GM23338 (cell line): ENCODE measurements around the gene DPP10. TPM values are rescaled to one million over a fixed set of nuclear protein-coding genes. Genes with fewer than 3 reads are reported as not detected.

Source experiments
- ATAC-seq: fragments of 200-7000 bp; cut with Tn5 transposase; 3 replicates; pipeline ENCODE4 v1.9.1; 2020
- DNase-seq: peaks from one replicate; pipeline ENCODE4 v3.0.0-alpha.2; 2015; ENCODE audit warnings: low spot score
- H2AFZ ChIP-seq: fragments of 200-600 bp; sonication (generic); 2 replicates; pipeline ENCODE4 v1.8.0; 2016; ENCODE audit warnings: antibody characterized with exemption, mild to moderate bottlenecking, moderate library complexity
- H3F3A ChIP-seq: fragments of 200-600 bp; sonication (generic); replicated peaks from 2 replicates; pipeline ENCODE4 v1.8.0; 2017; ENCODE audit warnings: antibody characterized with exemption, mixed run types, low read depth
- H3K27ac ChIP-seq: fragments of 200-600 bp; sonication (generic); 2 replicates; pipeline ENCODE4 v1.6.1; 2016; ENCODE audit warnings: low read depth
- H3K27me3 ChIP-seq: fragments of 200-600 bp; sonication (generic); 2 replicates; pipeline ENCODE4 v1.8.0; 2016; ENCODE audit warnings: mild to moderate bottlenecking, mixed run types, moderate library complexity; ENCODE audit not compliant: insufficient read depth
- H3K36me3 ChIP-seq: fragments of 200-600 bp; sonication (generic); 2 replicates; pipeline ENCODE4 v1.8.0; 2016; ENCODE audit warnings: mild to moderate bottlenecking; ENCODE audit not compliant: insufficient read depth
- H3K4me1 ChIP-seq: fragments of 200-600 bp; sonication (generic); 2 replicates; pipeline ENCODE4 v1.8.0; 2016; ENCODE audit warnings: mild to moderate bottlenecking, moderate library complexity; ENCODE audit not compliant: insufficient read depth
- H3K4me2 ChIP-seq: fragments of 200-600 bp; sonication (generic); 2 replicates; pipeline ENCODE4 v1.7.1; 2017; ENCODE audit warnings: mixed run types
- H3K4me3 ChIP-seq: fragments of 200-600 bp; sonication (generic); 2 replicates; pipeline ENCODE4 v1.6.1; 2016; ENCODE audit warnings: mixed run types
- H3K79me2 ChIP-seq: fragments of 200-600 bp; sonication (generic); replicated peaks from 2 replicates; pipeline ENCODE4 v1.8.0; 2017; ENCODE audit warnings: mild to moderate bottlenecking; ENCODE audit not compliant: insufficient read depth
- H3K9me2 ChIP-seq: fragments of 200-600 bp; sonication (generic); 2 replicates; pipeline ENCODE4 v1.8.0; 2017; ENCODE audit not compliant: insufficient read depth
- H4K20me1 ChIP-seq: fragments of 200-600 bp; sonication (generic); replicated peaks from 2 replicates; pipeline ENCODE4 v1.8.0; 2017; ENCODE audit warnings: mild to moderate bottlenecking; ENCODE audit not compliant: insufficient read depth
- H3K27ac Mint-ChIP-seq: 2 replicates; pipeline ENCODE4 v1.8.0; 2020; ENCODE audit warnings: inconsistent platforms, mild to moderate bottlenecking, moderate library complexity, mixed read lengths
- H3K27me3 Mint-ChIP-seq: 3 replicates; pipeline ENCODE4 v1.8.0; 2022; ENCODE audit warnings: low read depth, mild to moderate bottlenecking, moderate library complexity, mixed read lengths, inconsistent platforms; ENCODE audit not compliant: insufficient read depth, poor library complexity
- H3K36me3 Mint-ChIP-seq: 3 replicates; pipeline ENCODE4 v1.8.0; 2021; ENCODE audit warnings: low read depth, mild to moderate bottlenecking, inconsistent platforms, moderate library complexity, mixed read lengths
- H3K4me1 Mint-ChIP-seq: 3 replicates; pipeline ENCODE4 v1.8.0; 2020; ENCODE audit warnings: mild to moderate bottlenecking, inconsistent platforms, mixed read lengths
- H3K4me3 Mint-ChIP-seq: 3 replicates; pipeline ENCODE4 v1.8.0; 2021; ENCODE audit warnings: moderate library complexity, mild to moderate bottlenecking, inconsistent platforms, mixed read lengths
- H3K9me3 Mint-ChIP-seq: 3 replicates; pipeline ENCODE4 v1.8.0; 2020; ENCODE audit warnings: moderate library complexity, mild to moderate bottlenecking, inconsistent platforms, mixed read lengths
- CREB1 ChIP-seq: fragments of 250-450 bp; sonication (Bioruptor Pico); IDR thresholded peaks from 2 replicates; pipeline ENCODE4 v1.5.0; 2020; ENCODE audit warnings: low read depth, mild to moderate bottlenecking, moderate library complexity
- EZH2 ChIP-seq: fragments of 200-600 bp; sonication (generic); IDR thresholded peaks from one replicate; pipeline ENCODE4 v1.8.0; 2017; ENCODE audit warnings: antibody characterized with exemption, mild to moderate bottlenecking, low read depth; ENCODE audit not compliant: unreplicated experiment
- EZH2phosphoT487 ChIP-seq: fragments of 200-600 bp; sonication (generic); IDR thresholded peaks from one replicate; pipeline ENCODE4 v1.8.1; 2018; ENCODE audit warnings: antibody characterized with exemption; ENCODE audit not compliant: unreplicated experiment
- JUNB ChIP-seq: IDR thresholded peaks from one replicate; pipeline ENCODE4 v1.6.1; 2016; ENCODE audit warnings: antibody characterized with exemption; ENCODE audit not compliant: unreplicated experiment
- NANOG ChIP-seq: IDR thresholded peaks from 2 replicates; pipeline ENCODE4 v1.6.1; 2016; ENCODE audit warnings: antibody characterized with exemption, borderline replicate concordance
- POLR2AphosphoS5 ChIP-seq: IDR thresholded peaks from 2 replicates; pipeline ENCODE4 v1.6.1; 2016; ENCODE audit warnings: antibody characterized with exemption, low read depth
- STAT1 ChIP-seq: IDR thresholded peaks from one replicate; pipeline ENCODE4 v1.6.1; 2016; ENCODE audit warnings: antibody characterized with exemption; ENCODE audit not compliant: unreplicated experiment
- ZNF114 ChIP-seq: fragments of 250-450 bp; sonication (Bioruptor Pico); IDR thresholded peaks from 2 replicates; pipeline ENCODE4 v1.5.0; 2020; ENCODE audit warnings: mild to moderate bottlenecking, moderate library complexity
- ZNF331 ChIP-seq: fragments of 250-450 bp; sonication (Bioruptor Pico); IDR thresholded peaks from 2 replicates; pipeline ENCODE4 v1.5.0; 2020; ENCODE audit warnings: low read depth, mild to moderate bottlenecking, moderate library complexity
- polyA plus RNA-seq: library from polyadenylated mRNA; unstranded; fragments of >200 nt; fragmentation: Nextera tagmentation; extraction: Ambion mirVana; gene quantifications from 2 replicates; pipeline ENCODE4 v1.2.1, GENCODE V29; 2016
- total RNA-seq: library from RNA; depleted of rRNA; stranded (reverse); fragments of >200 nt; shearing (Covaris generic); gene quantifications from 2 replicates; pipeline ENCODE4 v1.2.3, GENCODE V29; 2014
- TF ChIP-seq, protein P1 (sequence below): IDR thresholded peaks from one replicate; pipeline ENCODE4 v1.6.1; 2018; ENCODE audit warnings: antibody characterized with exemption; ENCODE audit not compliant: unreplicated experiment
- TF ChIP-seq, protein P2 (sequence below), 2 experiments: fragments of 200-600 bp in 1 of 2; sonication (generic) in 1 of 2; conservative IDR thresholded peaks; 2 replicates each; pipeline versions ENCODE4 v1.5.1 to v1.6.1; 2016 to 2017; ENCODE audit warnings: antibody characterized with exemption in 2 of 2, low read depth in 2 of 2, mild to moderate bottlenecking in 2 of 2, moderate library complexity in 1 of 2
- TF ChIP-seq, protein P3 (sequence below): IDR thresholded peaks from 2 replicates; pipeline ENCODE4 v1.6.1; 2016; ENCODE audit warnings: antibody characterized with exemption
- TF ChIP-seq, protein P4 (sequence below): fragments of 250-450 bp; sonication (Bioruptor Pico); IDR thresholded peaks from 2 replicates; pipeline ENCODE4 v1.5.0; 2020; ENCODE audit warnings: mild to moderate bottlenecking, moderate library complexity

The DPP10 gene
- total and polyA plus RNA-seq, 2 experiments from 2014 or later, result 3.6 to 14.8 TPM

GRCh38 chr2:114688241-114688640 is 245.8 kb downstream of the DPP10 start:
- Histone ChIP-seq H4K20me1 (no peaks in the 10 kb centered on the region), H3K9me2 (no peaks in the 10 kb centered on the region)
- no peak overlapping the region for H3K27ac Mint-ChIP-seq

More at GRCh38 chr2:114688241-114688640, 245.8 kb downstream of the DPP10 start:
- no peak for TF ChIP-seq JUNB
- TF ChIP-seq, protein P1, sequence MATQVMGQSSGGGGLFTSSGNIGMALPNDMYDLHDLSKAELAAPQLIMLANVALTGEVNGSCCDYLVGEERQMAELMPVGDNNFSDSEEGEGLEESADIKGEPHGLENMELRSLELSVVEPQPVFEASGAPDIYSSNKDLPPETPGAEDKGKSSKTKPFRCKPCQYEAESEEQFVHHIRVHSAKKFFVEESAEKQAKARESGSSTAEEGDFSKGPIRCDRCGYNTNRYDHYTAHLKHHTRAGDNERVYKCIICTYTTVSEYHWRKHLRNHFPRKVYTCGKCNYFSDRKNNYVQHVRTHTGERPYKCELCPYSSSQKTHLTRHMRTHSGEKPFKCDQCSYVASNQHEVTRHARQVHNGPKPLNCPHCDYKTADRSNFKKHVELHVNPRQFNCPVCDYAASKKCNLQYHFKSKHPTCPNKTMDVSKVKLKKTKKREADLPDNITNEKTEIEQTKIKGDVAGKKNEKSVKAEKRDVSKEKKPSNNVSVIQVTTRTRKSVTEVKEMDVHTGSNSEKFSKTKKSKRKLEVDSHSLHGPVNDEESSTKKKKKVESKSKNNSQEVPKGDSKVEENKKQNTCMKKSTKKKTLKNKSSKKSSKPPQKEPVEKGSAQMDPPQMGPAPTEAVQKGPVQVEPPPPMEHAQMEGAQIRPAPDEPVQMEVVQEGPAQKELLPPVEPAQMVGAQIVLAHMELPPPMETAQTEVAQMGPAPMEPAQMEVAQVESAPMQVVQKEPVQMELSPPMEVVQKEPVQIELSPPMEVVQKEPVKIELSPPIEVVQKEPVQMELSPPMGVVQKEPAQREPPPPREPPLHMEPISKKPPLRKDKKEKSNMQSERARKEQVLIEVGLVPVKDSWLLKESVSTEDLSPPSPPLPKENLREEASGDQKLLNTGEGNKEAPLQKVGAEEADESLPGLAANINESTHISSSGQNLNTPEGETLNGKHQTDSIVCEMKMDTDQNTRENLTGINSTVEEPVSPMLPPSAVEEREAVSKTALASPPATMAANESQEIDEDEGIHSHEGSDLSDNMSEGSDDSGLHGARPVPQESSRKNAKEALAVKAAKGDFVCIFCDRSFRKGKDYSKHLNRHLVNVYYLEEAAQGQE, result no peak
- TF ChIP-seq, protein P2, sequence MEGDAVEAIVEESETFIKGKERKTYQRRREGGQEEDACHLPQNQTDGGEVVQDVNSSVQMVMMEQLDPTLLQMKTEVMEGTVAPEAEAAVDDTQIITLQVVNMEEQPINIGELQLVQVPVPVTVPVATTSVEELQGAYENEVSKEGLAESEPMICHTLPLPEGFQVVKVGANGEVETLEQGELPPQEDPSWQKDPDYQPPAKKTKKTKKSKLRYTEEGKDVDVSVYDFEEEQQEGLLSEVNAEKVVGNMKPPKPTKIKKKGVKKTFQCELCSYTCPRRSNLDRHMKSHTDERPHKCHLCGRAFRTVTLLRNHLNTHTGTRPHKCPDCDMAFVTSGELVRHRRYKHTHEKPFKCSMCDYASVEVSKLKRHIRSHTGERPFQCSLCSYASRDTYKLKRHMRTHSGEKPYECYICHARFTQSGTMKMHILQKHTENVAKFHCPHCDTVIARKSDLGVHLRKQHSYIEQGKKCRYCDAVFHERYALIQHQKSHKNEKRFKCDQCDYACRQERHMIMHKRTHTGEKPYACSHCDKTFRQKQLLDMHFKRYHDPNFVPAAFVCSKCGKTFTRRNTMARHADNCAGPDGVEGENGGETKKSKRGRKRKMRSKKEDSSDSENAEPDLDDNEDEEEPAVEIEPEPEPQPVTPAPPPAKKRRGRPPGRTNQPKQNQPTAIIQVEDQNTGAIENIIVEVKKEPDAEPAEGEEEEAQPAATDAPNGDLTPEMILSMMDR (conservative IDR thresholded peaks at IDR 0.05; ENCODE audit: low read depth in 2 of 2), result no peak
- TF ChIP-seq CREB1 (CRISPR knock-in tag), result no peak
- no peak for TF ChIP-seq EZH2
- no peak for TF ChIP-seq POLR2AphosphoS5
- TF ChIP-seq, protein P3, sequence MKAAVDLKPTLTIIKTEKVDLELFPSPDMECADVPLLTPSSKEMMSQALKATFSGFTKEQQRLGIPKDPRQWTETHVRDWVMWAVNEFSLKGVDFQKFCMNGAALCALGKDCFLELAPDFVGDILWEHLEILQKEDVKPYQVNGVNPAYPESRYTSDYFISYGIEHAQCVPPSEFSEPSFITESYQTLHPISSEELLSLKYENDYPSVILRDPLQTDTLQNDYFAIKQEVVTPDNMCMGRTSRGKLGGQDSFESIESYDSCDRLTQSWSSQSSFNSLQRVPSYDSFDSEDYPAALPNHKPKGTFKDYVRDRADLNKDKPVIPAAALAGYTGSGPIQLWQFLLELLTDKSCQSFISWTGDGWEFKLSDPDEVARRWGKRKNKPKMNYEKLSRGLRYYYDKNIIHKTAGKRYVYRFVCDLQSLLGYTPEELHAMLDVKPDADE, result no peak
- no peak for TF ChIP-seq STAT1
- TF ChIP-seq NANOG, result no peak
- TF ChIP-seq, protein P4, sequence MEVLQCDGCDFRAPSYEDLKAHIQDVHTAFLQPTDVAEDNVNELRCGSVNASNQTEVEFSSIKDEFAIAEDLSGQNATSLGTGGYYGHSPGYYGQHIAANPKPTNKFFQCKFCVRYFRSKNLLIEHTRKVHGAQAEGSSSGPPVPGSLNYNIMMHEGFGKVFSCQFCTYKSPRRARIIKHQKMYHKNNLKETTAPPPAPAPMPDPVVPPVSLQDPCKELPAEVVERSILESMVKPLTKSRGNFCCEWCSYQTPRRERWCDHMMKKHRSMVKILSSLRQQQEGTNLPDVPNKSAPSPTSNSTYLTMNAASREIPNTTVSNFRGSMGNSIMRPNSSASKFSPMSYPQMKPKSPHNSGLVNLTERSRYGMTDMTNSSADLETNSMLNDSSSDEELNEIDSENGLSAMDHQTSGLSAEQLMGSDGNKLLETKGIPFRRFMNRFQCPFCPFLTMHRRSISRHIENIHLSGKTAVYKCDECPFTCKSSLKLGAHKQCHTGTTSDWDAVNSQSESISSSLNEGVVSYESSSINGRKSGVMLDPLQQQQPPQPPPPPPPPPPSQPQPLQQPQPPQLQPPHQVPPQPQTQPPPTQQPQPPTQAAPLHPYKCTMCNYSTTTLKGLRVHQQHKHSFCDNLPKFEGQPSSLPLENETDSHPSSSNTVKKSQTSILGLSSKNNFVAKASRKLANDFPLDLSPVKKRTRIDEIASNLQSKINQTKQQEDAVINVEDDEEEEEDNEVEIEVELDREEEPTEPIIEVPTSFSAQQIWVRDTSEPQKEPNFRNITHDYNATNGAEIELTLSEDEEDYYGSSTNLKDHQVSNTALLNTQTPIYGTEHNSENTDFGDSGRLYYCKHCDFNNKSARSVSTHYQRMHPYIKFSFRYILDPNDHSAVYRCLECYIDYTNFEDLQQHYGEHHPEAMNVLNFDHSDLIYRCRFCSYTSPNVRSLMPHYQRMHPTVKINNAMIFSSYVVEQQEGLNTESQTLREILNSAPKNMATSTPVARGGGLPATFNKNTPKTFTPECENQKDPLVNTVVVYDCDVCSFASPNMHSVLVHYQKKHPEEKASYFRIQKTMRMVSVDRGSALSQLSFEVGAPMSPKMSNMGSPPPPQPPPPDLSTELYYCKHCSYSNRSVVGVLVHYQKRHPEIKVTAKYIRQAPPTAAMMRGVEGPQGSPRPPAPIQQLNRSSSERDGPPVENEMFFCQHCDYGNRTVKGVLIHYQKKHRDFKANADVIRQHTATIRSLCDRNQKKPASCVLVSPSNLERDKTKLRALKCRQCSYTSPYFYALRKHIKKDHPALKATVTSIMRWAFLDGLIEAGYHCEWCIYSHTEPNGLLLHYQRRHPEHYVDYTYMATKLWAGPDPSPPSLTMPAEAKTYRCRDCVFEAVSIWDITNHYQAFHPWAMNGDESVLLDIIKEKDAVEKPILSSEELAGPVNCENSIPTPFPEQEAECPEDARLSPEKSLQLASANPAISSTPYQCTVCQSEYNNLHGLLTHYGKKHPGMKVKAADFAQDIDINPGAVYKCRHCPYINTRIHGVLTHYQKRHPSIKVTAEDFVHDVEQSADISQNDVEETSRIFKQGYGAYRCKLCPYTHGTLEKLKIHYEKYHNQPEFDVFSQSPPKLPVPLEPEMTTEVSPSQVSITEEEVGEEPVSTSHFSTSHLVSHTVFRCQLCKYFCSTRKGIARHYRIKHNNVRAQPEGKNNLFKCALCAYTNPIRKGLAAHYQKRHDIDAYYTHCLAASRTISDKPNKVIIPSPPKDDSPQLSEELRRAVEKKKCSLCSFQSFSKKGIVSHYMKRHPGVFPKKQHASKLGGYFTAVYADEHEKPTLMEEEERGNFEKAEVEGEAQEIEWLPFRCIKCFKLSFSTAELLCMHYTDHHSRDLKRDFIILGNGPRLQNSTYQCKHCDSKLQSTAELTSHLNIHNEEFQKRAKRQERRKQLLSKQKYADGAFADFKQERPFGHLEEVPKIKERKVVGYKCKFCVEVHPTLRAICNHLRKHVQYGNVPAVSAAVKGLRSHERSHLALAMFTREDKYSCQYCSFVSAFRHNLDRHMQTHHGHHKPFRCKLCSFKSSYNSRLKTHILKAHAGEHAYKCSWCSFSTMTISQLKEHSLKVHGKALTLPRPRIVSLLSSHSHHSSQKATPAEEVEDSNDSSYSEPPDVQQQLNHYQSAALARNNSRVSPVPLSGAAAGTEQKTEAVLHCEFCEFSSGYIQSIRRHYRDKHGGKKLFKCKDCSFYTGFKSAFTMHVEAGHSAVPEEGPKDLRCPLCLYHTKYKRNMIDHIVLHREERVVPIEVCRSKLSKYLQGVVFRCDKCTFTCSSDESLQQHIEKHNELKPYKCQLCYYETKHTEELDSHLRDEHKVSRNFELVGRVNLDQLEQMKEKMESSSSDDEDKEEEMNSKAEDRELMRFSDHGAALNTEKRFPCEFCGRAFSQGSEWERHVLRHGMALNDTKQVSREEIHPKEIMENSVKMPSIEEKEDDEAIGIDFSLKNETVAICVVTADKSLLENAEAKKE (CRISPR knock-in tag), result no peak
- TF ChIP-seq ZNF331 (CRISPR knock-in tag), result no peak
- no peak for TF ChIP-seq EZH2phosphoT487
- TF ChIP-seq ZNF114 (CRISPR knock-in tag), result no peak
- Mint-ChIP-seq H3K36me3 (peaks cover 7% of the 10 kb centered on the region; the same call in 1 of the 3 replicates), H3K4me1 (peaks cover 28% of the 10 kb centered on the region), H3K4me3 (no peak overlapping the region), H3K27me3 (no peaks in the 10 kb centered on the region), H3K9me3 (peaks cover 18% of the 10 kb centered on the region)
- Histone ChIP-seq H3K4me2 (no peak overlapping the region), H2AFZ (no peak overlapping the region), H3K27me3 (no peaks in the 10 kb centered on the region), H3F3A (no peaks in the 10 kb centered on the region), H3K79me2 (no peaks in the 10 kb centered on the region), H3K27ac (no peak overlapping the region), H3K4me3 (no peak overlapping the region), H3K4me1 (peaks cover 24% of the 10 kb centered on the region), H3K36me3 (0 out of 2 replicates have a peak, but pooled peaks cover 3% of the 10 kb centered on the region)
- no peak for DNase-seq
- no peak for ATAC-seq
